ENCODE results near the gene FRMD5. TPM values are rescaled to one million over a fixed set of nuclear protein-coding genes. Genes with fewer than 3 reads are reported as not detected.

Gene FRMD5
- polyA plus RNA-seq, 4 donors, result 0.49 to 1.1 (median 0.81) TPM; not detected in 1

DNA sequence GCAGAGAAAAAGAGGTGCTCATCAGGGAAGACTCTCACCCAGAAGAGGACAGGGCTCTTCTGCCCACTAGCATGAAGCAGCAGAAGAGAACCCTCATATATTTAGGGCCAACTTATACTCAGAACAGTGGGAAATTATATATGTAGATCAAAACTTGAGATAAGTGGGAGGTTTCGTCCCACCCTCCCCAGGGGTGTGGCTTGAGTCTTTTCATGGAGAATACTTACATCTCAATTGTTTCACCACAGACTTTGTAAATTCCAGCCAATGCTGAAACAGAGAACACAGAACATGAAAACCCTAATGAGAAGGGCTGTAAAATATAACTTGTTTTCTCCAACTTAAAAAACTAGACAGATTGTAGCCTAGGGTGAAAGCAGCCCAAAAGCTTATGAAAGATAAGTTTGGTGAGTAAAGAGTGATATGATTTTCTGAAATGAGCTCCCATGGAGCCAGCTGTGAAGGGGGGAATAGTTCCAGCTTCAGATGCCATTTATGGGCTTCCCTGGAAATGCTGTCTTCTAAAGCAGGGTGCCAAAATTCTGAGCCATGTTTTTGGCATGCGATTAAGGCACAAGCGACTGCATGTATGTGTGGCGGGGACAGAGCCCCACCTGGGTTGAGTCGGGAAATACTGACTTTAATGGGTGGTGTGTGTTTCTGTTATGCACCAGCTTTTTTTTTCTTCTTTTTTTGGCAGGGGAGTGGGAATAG, 275.4 kb downstream of the FRMD5 start:
- no peak for FAIRE-seq
- no peaks in the 10 kb centered on the region for H3K9me3 ChIP-seq (ENCODE audit: control insufficient read depth in 2 of 2, insufficient read depth in 1 of 2, low read depth in 1 of 2, low read length in 1 of 2)
- 73 to 91% (median 86%) methylated on average over 5 of the region's 5 CpGs for WGBS, 3 donors
- H3K27me3 ChIP-seq (ENCODE audit: control insufficient read depth in 3 of 3, insufficient read depth in 3 of 3, low read length in 3 of 3), result no peaks in the 10 kb centered on the region
- H3K4me3 ChIP-seq (ENCODE audit: low read depth in 1 of 3, low read length in 3 of 3), result no peak overlapping the region
- H3K36me3 ChIP-seq (ENCODE audit: control insufficient read depth in 3 of 3, insufficient read depth in 2 of 3, low read depth in 1 of 3, low read length in 3 of 3), result no peaks in the 10 kb centered on the region
- no peak overlapping the region for H3K27ac ChIP-seq (ENCODE audit: low read depth in 1 of 3, low read length in 2 of 3)
- DNase-seq, result no peak
- no peaks in the 10 kb centered on the region for H3K4me1 ChIP-seq (ENCODE audit: control insufficient read depth in 3 of 3, insufficient read depth in 2 of 3, low read depth in 1 of 3, low read length in 2 of 3)

DNA sequence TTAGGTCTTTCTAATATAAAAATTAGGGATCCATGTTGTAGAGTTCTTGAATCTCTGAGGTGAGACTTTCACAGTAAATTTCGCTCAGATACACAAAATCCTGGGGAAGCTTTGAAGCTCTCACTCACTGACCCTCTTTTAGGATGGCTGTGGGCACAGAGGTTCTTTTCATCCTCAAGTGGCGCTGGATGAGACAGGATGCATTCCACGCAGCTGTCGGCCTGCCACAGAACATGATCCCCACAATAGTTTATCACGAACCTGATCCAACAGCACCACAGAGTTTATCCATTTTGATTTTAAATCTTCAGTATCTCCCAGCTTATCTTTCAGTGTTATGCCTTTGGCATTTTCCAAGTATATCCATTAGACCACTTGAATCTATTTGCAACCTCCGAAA, 276.4 kb downstream of the FRMD5 start:
- no peaks in the 10 kb centered on the region for H3K36me3 ChIP-seq (ENCODE audit: control insufficient read depth in 3 of 3, insufficient read depth in 2 of 3, low read depth in 1 of 3, low read length in 3 of 3)
- H3K27ac ChIP-seq (ENCODE audit: low read depth in 1 of 3, low read length in 2 of 3), result no peak overlapping the region
- no peaks in the 10 kb centered on the region for H3K9me3 ChIP-seq (ENCODE audit: control insufficient read depth in 2 of 2, insufficient read depth in 1 of 2, low read depth in 1 of 2, low read length in 1 of 2)
- DNase-seq (no peak), FAIRE-seq (no peak)
- H3K4me3 ChIP-seq (ENCODE audit: low read depth in 1 of 3, low read length in 3 of 3), result no peak overlapping the region
- 90 to 92% (median 91%) methylated on average over 6 of the region's 6 CpGs for WGBS, 3 donors
- no peaks in the 10 kb centered on the region for H3K4me1 ChIP-seq (ENCODE audit: control insufficient read depth in 3 of 3, insufficient read depth in 2 of 3, low read depth in 1 of 3, low read length in 2 of 3)
- H3K27me3 ChIP-seq (ENCODE audit: control insufficient read depth in 3 of 3, insufficient read depth in 3 of 3, low read length in 3 of 3), result no peaks in the 10 kb centered on the region

DNA sequence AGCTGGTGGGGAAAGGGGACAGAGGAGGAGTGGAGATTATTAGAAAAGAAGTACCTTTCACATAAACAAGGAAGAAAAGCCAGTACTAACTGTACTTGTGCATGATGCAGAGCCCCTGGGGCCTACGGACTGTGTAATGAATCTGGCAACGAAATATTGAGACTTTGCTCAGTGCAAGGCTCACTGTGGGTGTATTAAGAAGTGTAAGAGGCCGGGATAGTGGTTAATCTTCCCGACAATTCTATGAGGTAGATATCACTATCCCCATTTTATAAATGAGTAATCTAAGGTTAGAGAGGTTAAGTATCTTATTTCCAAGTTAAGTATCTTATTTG, 278.8 kb downstream of the FRMD5 start:
- 72 to 87% (median 75%) methylated on average over 4 of the region's 4 CpGs for WGBS, 3 donors
- Histone ChIP-seq H3K27me3 (ENCODE audit: control insufficient read depth in 3 of 3, insufficient read depth in 3 of 3, low read length in 3 of 3) (no peaks in the 10 kb centered on the region), H3K36me3 (ENCODE audit: control insufficient read depth in 3 of 3, insufficient read depth in 2 of 3, low read depth in 1 of 3, low read length in 3 of 3) (no peaks in the 10 kb centered on the region), H3K27ac (ENCODE audit: low read depth in 1 of 3, low read length in 2 of 3) (no peak overlapping the region), H3K4me1 (ENCODE audit: control insufficient read depth in 3 of 3, insufficient read depth in 2 of 3, low read depth in 1 of 3, low read length in 2 of 3) (no peaks in the 10 kb centered on the region), H3K9me3 (ENCODE audit: control insufficient read depth in 2 of 2, insufficient read depth in 1 of 2, low read depth in 1 of 2, low read length in 1 of 2) (no peaks in the 10 kb centered on the region), H3K4me3 (ENCODE audit: low read depth in 1 of 3, low read length in 3 of 3) (no peak overlapping the region)
- no peak for FAIRE-seq
- DNase-seq, result no peak

DNA sequence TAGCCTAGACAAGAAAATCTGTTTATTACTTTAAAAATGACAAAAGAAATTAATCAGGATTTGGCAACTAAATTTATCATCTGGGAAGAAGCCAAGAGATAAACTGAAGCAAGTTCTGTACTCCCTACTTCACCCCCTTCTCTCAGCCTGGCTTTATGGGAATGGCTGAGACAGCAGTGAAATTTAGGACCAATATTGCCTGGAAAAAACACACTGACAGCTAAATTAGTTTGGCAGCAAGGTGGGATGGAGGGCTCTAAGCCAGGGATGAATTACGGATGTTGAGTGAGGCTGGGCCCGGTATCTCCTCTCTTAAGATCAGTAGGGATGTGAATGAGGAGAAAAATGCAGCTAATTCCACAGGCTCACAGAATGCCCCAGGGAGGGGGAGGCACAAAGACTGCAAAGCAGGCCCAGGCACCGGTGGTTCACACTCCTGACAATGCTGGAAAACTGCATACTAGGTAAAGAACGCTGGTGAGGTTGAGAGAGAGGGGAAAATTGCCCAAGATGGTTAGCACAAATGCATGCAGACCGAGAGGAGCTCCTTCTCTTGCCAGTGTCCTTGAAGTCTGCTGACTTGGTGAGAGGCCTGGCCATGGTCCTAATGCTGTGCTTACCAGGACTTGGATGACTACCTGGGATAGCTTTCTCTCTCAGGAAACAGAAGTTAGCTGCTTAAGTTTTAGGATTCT, 279.3 kb downstream of the FRMD5 start:
- DNase-seq (no peak), FAIRE-seq (no peak)
- H3K9me3 ChIP-seq (ENCODE audit: control insufficient read depth in 2 of 2, insufficient read depth in 1 of 2, low read depth in 1 of 2, low read length in 1 of 2), result no peaks in the 10 kb centered on the region
- no peaks in the 10 kb centered on the region for H3K36me3 ChIP-seq (ENCODE audit: control insufficient read depth in 3 of 3, insufficient read depth in 2 of 3, low read depth in 1 of 3, low read length in 3 of 3)
- H3K27ac ChIP-seq (ENCODE audit: low read depth in 1 of 3, low read length in 2 of 3), result no peak overlapping the region
- WGBS, 3 donors, result 79 to 88% (median 79%) methylated on average over 5 of the region's 5 CpGs
- H3K4me3 ChIP-seq (ENCODE audit: low read depth in 1 of 3, low read length in 3 of 3), result no peak overlapping the region
- H3K4me1 ChIP-seq (ENCODE audit: control insufficient read depth in 3 of 3, insufficient read depth in 2 of 3, low read depth in 1 of 3, low read length in 2 of 3), result no peaks in the 10 kb centered on the region
- no peaks in the 10 kb centered on the region for H3K27me3 ChIP-seq (ENCODE audit: control insufficient read depth in 3 of 3, insufficient read depth in 3 of 3, low read length in 3 of 3)

GRCh38 chr15:43913941-43914340, 281.1 kb downstream of the FRMD5 start:
- Histone ChIP-seq H3K9me3 (ENCODE audit: control insufficient read depth in 2 of 2, insufficient read depth in 1 of 2, low read depth in 1 of 2, low read length in 1 of 2) (no peaks in the 10 kb centered on the region), H3K36me3 (ENCODE audit: control insufficient read depth in 3 of 3, insufficient read depth in 2 of 3, low read depth in 1 of 3, low read length in 3 of 3) (no peaks in the 10 kb centered on the region), H3K4me1 (ENCODE audit: control insufficient read depth in 3 of 3, insufficient read depth in 2 of 3, low read depth in 1 of 3, low read length in 2 of 3) (no peaks in the 10 kb centered on the region), H3K4me3 (ENCODE audit: low read depth in 1 of 3, low read length in 3 of 3) (no peak overlapping the region), H3K27ac (ENCODE audit: low read depth in 1 of 3, low read length in 2 of 3) (no peak overlapping the region), H3K27me3 (ENCODE audit: control insufficient read depth in 3 of 3, insufficient read depth in 3 of 3, low read length in 3 of 3) (no peaks in the 10 kb centered on the region)
- no peak for FAIRE-seq
- no peak for DNase-seq
- WGBS, 3 donors, result 74 to 79% (median 79%) methylated on average over 1 of the region's 1 CpG

- Histone ChIP-seq H3K4me3 (ENCODE audit: low read depth in 1 of 3, low read length in 3 of 3) (no peak overlapping the region), H3K9me3 (ENCODE audit: control insufficient read depth in 2 of 2, insufficient read depth in 1 of 2, low read depth in 1 of 2, low read length in 1 of 2) (no peaks in the 10 kb centered on the region), H3K27me3 (ENCODE audit: control insufficient read depth in 3 of 3, insufficient read depth in 3 of 3, low read length in 3 of 3) (no peaks in the 10 kb centered on the region), H3K36me3 (ENCODE audit: control insufficient read depth in 3 of 3, insufficient read depth in 2 of 3, low read depth in 1 of 3, low read length in 3 of 3) (no peaks in the 10 kb centered on the region), H3K4me1 (ENCODE audit: control insufficient read depth in 3 of 3, insufficient read depth in 2 of 3, low read depth in 1 of 3, low read length in 2 of 3) (no peaks in the 10 kb centered on the region), H3K27ac (ENCODE audit: low read depth in 1 of 3, low read length in 2 of 3) (no peak overlapping the region)
- no peak for FAIRE-seq
- 0 to 21% (median 13%) methylated on average over 1 of the region's 1 CpG for WGBS, 3 donors
- DNase-seq, result no peak
Measured at GRCh38 chr15:43913026-43913780, 281.9 kb downstream of the FRMD5 start.

DNA sequence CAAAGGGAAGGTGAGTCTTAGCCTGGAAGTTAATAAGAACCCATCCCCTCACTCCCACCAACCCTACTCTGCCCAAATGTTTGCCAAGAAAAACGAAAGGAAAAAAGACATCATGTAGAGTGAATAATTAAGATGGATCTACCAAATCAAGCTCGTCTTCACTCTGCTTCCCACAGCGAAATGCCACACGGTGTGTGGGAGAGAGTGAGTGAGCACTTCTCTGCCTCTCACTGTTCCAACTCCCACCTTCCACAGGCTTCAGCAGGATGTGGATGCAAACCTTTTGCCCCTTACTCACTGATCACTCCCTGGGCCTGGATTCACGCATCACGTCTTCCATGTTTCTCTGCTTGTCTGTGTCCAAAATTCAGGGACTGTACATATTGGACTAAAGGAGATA, 282.9 kb downstream of the FRMD5 start:
- Histone ChIP-seq H3K9me3 (ENCODE audit: control insufficient read depth in 2 of 2, insufficient read depth in 1 of 2, low read depth in 1 of 2, low read length in 1 of 2) (no peaks in the 10 kb centered on the region), H3K27me3 (ENCODE audit: control insufficient read depth in 3 of 3, insufficient read depth in 3 of 3, low read length in 3 of 3) (no peaks in the 10 kb centered on the region), H3K27ac (ENCODE audit: low read depth in 1 of 3, low read length in 2 of 3) (no peak overlapping the region), H3K4me3 (ENCODE audit: low read depth in 1 of 3, low read length in 3 of 3) (no peak overlapping the region), H3K4me1 (ENCODE audit: control insufficient read depth in 3 of 3, insufficient read depth in 2 of 3, low read depth in 1 of 3, low read length in 2 of 3) (no peaks in the 10 kb centered on the region), H3K36me3 (ENCODE audit: control insufficient read depth in 3 of 3, insufficient read depth in 2 of 3, low read depth in 1 of 3, low read length in 3 of 3) (no peaks in the 10 kb centered on the region)
- DNase-seq (no peak), FAIRE-seq (no peak)
- whole genome bisulfite sequencing, 3 donors, result 87 to 96% (median 91%) methylated on average over 6 of the region's 6 CpGs

- no peak overlapping the region for H3K27ac ChIP-seq (ENCODE audit: low read depth in 1 of 3, low read length in 2 of 3)
- 83 to 92% (median 87%) methylated on average over 4 of the region's 4 CpGs for WGBS, 3 donors
- H3K4me3 ChIP-seq (ENCODE audit: low read depth in 1 of 3, low read length in 3 of 3), result no peak overlapping the region
- H3K27me3 ChIP-seq (ENCODE audit: control insufficient read depth in 3 of 3, insufficient read depth in 3 of 3, low read length in 3 of 3), result no peaks in the 10 kb centered on the region
- no peaks in the 10 kb centered on the region for H3K9me3 ChIP-seq (ENCODE audit: control insufficient read depth in 2 of 2, insufficient read depth in 1 of 2, low read depth in 1 of 2, low read length in 1 of 2)
- DNase-seq (no peak), FAIRE-seq (no peak)
- H3K4me1 ChIP-seq (ENCODE audit: control insufficient read depth in 3 of 3, insufficient read depth in 2 of 3, low read depth in 1 of 3, low read length in 2 of 3), result no peaks in the 10 kb centered on the region
- no peaks in the 10 kb centered on the region for H3K36me3 ChIP-seq (ENCODE audit: control insufficient read depth in 3 of 3, insufficient read depth in 2 of 3, low read depth in 1 of 3, low read length in 3 of 3)
Measured at GRCh38 chr15:43911235-43911781, 283.8 kb downstream of the FRMD5 start.

Data from small intestine (tissue), 7 donors.